GM18868 (cell line): Measurements from ENCODE around the gene UGT2A3.
"Not testable (repeated sequence)": the region's sequence is repeated elsewhere in the genome, so short reads cannot be mapped to it uniquely, and the experiment has no call there.

Source experiments
- ATAC-seq: cut with Tn5 transposase; IDR thresholded peaks from one replicate; pipeline ENCODE4 v1.9.1; 2021; ENCODE audit warnings: mild to moderate bottlenecking, moderate library complexity; ENCODE audit not compliant: unreplicated experiment

The UGT2A3 gene

GRCh38 chr4:68951078-68951805 is at the start of gene UGT2A3:
Gene UGT2A3, minus strand, starts transcription at chr4:68951804. Its CDS starts 44 bp downstream, at chr4:68951760.
- no peak for ATAC-seq

GRCh38 chr4:68997040-68997439 is 45.4 kb upstream of the UGT2A3 start:
- no peak for ATAC-seq

GRCh38 chr4:68995292-68995691 is 43.7 kb upstream of the UGT2A3 start:
- peak; percentile 65 for ATAC-seq

GRCh38 chr4:68987007-68987406 is 35.4 kb upstream of the UGT2A3 start:
- no peak for ATAC-seq

GRCh38 chr4:68985442-68985841 is 33.8 kb upstream of the UGT2A3 start:
- ATAC-seq = no peak

GRCh38 chr4:68984947-68985346 is 33.3 kb upstream of the UGT2A3 start:
- ATAC-seq = no peak

- no peak for ATAC-seq
Measured at GRCh38 chr4:68963374-68963773, 11.8 kb upstream of the UGT2A3 start.

- no peak for ATAC-seq
Measured at GRCh38 chr4:68962868-68963267, 11.3 kb upstream of the UGT2A3 start.

- no peak for ATAC-seq
Measured at GRCh38 chr4:68960294-68961163, 8.9 kb upstream of the UGT2A3 start.

- ATAC-seq = not testable (repeated sequence)
Measured at GRCh38 chr4:68959085-68959484, 7.5 kb upstream of the UGT2A3 start.

- no peak for ATAC-seq
Measured at GRCh38 chr4:68954126-68954525, 2.5 kb upstream of the UGT2A3 start.

GRCh38 chr4:68953056-68953596 is 1.5 kb upstream of the UGT2A3 start:
- no peak for ATAC-seq

GRCh38 chr4:68951806-68952585 is 392 bp upstream of the UGT2A3 start:
- ATAC-seq = no peak

- no peak for ATAC-seq
Measured at GRCh38 chr4:68950033-68950432, 1.6 kb downstream of the UGT2A3 start.

GRCh38 chr4:68948985-68949384 is 2.6 kb downstream of the UGT2A3 start:
- no peak for ATAC-seq

GRCh38 chr4:68948044-68948743 is 3.4 kb downstream of the UGT2A3 start:
- ATAC-seq = no peak

GRCh38 chr4:68929076-68929737 is 22.4 kb downstream of the UGT2A3 start:
- no peak for ATAC-seq

- no peak for ATAC-seq
Measured at GRCh38 chr4:68927165-68927564, 24.4 kb downstream of the UGT2A3 start.

GRCh38 chr4:68922202-68922601 is 29.4 kb downstream of the UGT2A3 start:
- ATAC-seq = not testable (repeated sequence)

- no peak for ATAC-seq
Measured at GRCh38 chr4:68921051-68921450, 30.6 kb downstream of the UGT2A3 start.
